Measurements from ENCODE around the gene APOBEC3G.

The APOBEC3G gene

GRCh38 chr22:39091126-39092081, 14.3 kb downstream of the APOBEC3G start:
- DNase-seq (ENCODE audit: low read depth): no peak

- no peak for DNase-seq (ENCODE audit: low read depth)
These were observed 15.2 kb downstream of the APOBEC3G start for GRCh38 chr22:39092111-39092862.

GRCh38 chr22:39094717-39095389, 17.8 kb downstream of the APOBEC3G start:
- DNase-seq (ENCODE audit: low read depth): no peak

GRCh38 chr22:39095971-39096370, 18.9 kb downstream of the APOBEC3G start:
- no peak for DNase-seq (ENCODE audit: low read depth)

- no peak for DNase-seq (ENCODE audit: low read depth)
These were observed 20.3 kb downstream of the APOBEC3G start, which contains the start of gene APOBEC3H for GRCh38 chr22:39097098-39098020. Gene APOBEC3H, plus strand, starts transcription at chr22:39097244. Its CDS starts 3,035 bp downstream, at chr22:39100279.

- DNase-seq (ENCODE audit: low read depth): no peak
These were observed 21.0 kb downstream of the APOBEC3G start for GRCh38 chr22:39098026-39098425.

- no peak for DNase-seq (ENCODE audit: low read depth)
These were observed 21.5 kb downstream of the APOBEC3G start for GRCh38 chr22:39098576-39098975.

- DNase-seq (ENCODE audit: low read depth): no peak
These were observed 24.2 kb downstream of the APOBEC3G start for GRCh38 chr22:39101226-39101625.

GRCh38 chr22:39103431-39103830, 26.4 kb downstream of the APOBEC3G start:
- no peak for DNase-seq (ENCODE audit: low read depth)

- DNase-seq (ENCODE audit: low read depth): no peak
These were observed 29.3 kb downstream of the APOBEC3G start for GRCh38 chr22:39106326-39106725.

GRCh38 chr22:39108487-39108886, 31.4 kb downstream of the APOBEC3G start:
- DNase-seq (ENCODE audit: low read depth): no peak

GRCh38 chr22:39109361-39109760, 32.3 kb downstream of the APOBEC3G start:
- no peak for DNase-seq (ENCODE audit: low read depth)

GRCh38 chr22:39110631-39111561, 33.8 kb downstream of the APOBEC3G start:
- no peak for DNase-seq (ENCODE audit: low read depth)

- DNase-seq (ENCODE audit: low read depth): no peak
These were observed 37.0 kb downstream of the APOBEC3G start for GRCh38 chr22:39114112-39114511.

- DNase-seq (ENCODE audit: low read depth): no peak
These were observed 38.5 kb downstream of the APOBEC3G start for GRCh38 chr22:39115570-39115969.

- DNase-seq (ENCODE audit: low read depth): no peak
These were observed 39.0 kb downstream of the APOBEC3G start for GRCh38 chr22:39115977-39116621.

GRCh38 chr22:39117585-39118191, 40.6 kb downstream of the APOBEC3G start:
- no peak for DNase-seq (ENCODE audit: low read depth)

- no peak for DNase-seq (ENCODE audit: low read depth)
These were observed 43.9 kb downstream of the APOBEC3G start for GRCh38 chr22:39120983-39121382.
